HG02981 (cell line): Measurements from ENCODE around the gene CROCC2.

Experiments used
- ATAC-seq: cut with Tn5 transposase; IDR thresholded peaks from one replicate; pipeline ENCODE4 v1.9.1; 2021; ENCODE audit warnings: mild to moderate bottlenecking, moderate library complexity; ENCODE audit not compliant: unreplicated experiment

CROCC2 gene

DNA sequence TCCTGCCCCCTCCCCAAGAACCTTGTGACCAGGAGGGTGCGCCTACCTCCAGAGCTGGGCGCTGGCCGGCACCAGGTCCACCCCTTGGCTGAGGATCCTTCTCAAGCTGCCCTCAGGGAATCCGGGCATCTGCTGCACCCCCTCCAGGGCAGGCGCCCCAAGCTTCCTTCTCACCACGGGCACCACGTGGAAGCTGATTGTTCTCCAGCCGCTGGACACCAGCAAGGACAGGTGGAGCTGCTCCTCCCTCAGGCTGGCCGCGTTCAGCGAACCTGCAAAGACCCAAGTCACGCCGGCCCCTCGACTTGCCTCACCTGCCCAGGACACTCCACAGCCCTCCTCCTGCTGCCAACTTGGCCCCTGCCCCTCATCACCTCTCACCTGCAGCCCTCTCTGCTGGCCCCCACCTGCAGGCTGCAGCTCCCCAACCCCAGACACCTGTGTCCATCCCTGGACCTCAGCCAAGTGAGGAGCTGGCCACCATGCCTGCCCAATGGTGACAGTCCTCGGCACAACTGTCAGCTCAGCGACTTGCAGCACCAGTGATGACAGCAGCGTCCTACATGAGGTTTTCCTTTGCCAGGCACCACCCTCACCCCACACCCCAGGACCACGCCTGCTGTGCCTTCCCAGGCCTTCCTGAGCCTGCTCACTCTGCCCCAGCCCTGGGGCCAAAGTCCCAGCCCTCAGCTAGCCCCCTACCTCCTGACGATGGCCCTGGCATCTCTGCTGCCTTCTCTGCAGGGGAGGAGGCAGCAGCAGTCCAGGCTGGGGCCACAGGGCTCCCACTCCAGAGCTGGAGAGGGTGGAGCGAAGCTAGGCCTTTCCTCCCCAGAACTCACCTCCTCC lies 14.4 kb upstream of the CROCC2 start:
- no peak for ATAC-seq

DNA sequence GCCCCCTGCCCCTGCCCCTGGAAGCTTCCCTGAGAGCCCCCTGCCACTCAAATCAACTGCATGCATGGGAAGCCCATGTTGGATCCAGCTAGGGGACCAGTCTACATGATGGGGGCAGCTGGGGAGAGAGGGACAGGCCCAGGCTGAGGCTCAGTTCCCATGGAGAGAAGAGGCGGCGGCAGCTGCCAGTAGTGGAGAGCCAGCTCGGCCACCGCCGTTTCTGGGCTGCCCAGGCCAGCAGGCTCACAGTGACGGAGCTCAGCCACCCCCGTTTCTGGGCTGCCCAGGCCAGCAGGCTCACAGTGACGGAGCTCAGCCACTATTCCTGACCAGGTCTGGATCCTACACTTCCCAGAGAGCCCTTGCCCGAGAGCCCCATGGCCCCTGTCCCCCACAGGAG lies 13.8 kb upstream of the CROCC2 start:
- no peak for ATAC-seq

DNA sequence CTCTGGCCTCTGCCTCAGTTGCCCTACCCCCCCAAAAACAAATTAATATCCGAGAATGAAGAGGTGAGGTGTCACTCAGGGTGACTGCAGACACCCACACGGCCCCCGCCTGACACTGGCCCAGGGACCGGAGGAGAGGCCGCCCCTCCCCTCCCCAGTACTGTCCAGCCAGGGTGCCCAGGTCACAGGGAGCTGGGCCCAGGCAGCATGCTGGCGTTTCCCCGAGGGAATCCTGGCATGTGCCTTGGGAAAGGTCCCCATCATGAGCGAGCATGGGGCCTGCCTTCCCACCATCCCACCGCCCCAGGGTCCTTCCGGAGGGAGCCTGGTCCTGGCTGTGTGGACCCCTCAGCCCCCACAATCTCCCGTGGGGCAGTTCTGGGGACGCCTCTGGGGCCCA lies 13.2 kb upstream of the CROCC2 start:
- ATAC-seq = no peak

DNA sequence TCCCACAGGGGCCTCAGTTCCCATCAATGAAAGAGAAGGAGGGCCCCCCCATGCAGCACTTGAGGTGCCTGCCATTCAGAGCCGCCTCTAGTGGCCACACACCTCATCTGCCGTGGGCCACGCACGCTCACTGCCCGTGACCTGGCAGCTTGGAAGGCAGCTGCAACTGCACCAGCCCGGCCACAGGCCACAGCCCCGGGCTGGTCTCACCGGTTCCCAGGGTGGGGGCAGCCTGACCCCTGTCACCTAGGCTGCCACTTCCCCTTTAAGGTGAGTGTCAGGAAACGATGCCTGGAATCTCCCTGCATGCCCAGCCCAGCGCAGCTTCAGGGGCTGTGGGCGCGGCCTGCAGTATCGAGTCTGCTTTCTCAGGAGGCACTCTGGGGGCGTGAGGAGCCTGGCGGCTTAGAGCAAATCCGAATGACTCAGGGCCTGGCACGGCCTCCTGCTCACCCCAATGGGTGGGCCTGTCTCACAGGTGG lies 12.7 kb upstream of the CROCC2 start:
- no peak for ATAC-seq

DNA sequence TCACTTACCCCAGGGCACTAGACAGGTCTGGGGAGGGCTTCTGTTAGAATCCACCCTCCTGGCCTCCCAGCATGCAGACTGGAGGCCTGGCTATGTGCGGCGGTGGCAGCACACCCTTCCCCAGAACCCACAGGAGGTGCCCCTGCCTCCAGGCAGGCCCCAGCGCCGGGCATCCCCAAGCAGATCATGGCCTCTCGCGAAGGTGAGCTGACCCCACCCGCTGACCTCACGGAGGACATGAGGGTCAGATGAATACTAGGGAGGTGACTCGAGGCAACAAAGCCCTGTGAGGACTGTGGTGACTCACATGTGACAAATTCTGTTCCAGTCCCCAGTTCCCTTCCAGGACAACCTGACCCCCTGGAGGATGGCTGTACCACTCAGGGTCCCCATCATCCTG lies 12.1 kb upstream of the CROCC2 start:
- no peak for ATAC-seq

DNA sequence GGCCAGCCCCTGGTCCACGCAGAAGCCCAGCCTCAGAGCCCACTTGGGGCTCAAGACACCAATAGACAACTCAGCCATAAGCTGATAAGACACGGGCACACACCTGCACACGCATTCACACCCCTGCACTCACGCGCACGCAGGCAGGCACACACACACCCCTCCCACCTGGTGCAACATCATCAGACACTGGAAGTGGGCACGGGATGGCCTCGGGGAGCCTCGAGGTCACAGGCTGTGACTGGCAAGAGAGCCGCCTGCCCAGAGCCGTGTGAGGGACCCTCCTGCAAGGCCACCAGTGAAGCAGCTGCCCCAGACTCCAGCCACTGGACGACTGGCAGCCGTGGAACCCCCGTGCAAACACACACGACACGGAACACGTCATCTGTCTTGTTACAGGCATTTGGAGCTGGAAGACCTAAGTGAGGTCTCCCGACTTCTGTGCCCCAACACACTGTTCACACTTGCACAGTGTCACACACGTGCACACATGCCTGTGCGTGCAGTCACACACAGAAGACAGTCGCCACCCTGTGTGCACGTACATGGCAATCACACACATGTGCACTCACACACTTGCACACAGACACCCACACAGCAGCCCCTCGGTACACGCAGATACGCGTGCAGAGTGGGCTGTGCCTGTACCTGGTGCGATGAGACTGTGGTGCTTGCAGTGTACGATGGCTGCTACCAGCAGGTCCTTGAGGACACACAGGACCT lies 11.1 kb upstream of the CROCC2 start:
- ATAC-seq = no peak

DNA sequence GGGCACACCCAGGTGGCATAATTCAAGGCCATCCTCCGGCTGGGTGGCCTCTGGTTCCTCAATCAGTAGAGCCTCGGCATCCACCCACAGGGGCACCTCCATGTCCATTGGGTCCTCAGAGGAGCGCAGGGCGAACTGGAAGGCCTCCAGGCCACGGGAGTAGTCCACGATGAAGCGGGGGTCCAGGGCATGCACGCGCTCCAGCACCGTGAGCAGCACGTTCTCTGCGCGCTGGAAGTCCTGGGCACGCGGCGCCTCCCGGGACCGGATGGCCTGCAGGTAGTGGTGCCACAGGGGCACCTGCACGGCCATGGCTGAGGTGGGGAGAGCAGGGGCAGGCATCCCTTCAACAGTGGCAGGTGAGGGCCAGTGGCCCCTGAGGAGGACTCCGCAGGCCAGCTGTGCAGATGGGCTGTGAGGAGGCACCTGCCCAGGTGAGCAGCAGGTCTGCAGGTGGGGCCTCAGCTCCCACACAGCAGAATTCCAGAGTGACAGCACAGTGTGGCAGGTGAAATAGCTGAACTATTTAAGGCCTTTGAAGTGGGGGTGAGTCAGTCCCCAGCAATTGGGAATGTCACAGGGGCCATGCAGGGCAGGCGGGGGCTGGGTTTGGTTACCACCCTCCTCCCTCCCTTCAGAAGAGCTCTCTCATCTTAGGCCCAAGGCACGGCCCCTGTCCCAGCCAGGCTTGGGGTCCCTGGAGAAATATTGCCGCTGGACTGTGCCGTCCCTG lies 10.3 kb upstream of the CROCC2 start, which contains the start of gene MAB21L4:
Gene MAB21L4 (minus strand): TSS at position 501 of the 733 bp plus-strand sequence. CDS start 159 bp downstream, at position 342.
- ATAC-seq = no peak

DNA sequence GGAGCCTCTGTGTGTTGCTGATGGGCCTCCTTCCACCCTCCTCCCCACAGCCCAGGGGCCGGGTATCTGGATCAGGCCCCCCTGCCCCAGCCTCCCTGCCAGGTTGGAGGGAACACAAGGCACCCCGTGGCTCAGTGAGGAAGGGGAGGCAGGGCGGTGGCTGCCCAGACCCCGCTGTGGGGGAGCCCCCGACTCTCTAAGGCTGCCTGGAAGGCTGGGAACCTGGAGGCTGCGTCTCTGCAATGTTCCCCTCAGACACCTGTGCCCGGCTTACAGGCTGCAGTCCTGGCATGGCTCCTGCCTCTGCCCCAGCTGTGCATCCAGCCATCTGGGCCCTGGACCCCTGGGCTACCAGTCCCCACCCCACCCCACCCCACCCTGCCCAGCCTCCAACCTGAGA lies 9.7 kb upstream of the CROCC2 start:
- no peak for ATAC-seq

DNA sequence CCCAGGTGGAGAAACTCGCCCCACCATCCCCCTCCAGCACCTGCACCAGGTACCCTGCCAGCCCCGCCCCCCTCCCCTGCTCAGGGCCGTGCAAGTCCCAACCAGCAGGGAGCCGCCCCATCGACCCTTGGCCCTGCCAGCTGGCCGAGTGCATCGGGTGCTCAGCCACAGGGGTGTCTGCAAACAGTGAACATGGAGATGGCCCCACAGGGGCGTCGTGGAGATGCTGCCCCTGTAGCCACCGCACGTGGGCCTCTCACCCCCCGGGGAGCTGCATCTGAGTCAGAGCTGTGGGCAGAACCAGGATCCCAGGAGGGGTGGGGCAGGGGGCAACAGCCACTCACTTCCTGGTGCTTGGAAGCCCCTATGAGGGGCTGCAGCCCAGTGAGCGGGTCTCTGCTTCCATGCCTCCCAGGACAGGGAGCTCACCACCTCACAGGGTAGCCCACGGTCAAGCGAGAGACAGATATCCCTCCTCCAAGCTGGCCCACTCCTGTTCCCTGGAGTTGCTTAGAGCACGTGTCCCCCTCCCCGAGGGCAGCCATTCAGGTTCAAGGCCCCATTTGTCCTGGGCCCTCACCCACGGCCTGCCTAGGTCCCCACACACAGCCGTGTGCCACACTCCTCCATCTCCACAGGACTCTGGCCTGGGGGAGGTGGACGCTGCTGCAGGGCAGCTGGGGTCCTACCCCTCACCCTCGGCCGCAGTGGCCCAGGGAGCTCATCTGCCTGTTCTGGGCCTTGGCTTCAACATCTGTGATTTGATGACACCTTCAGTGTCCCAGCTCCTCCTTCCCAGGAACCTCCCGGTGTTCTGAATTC lies 9.1 kb upstream of the CROCC2 start:
- ATAC-seq = no peak

DNA sequence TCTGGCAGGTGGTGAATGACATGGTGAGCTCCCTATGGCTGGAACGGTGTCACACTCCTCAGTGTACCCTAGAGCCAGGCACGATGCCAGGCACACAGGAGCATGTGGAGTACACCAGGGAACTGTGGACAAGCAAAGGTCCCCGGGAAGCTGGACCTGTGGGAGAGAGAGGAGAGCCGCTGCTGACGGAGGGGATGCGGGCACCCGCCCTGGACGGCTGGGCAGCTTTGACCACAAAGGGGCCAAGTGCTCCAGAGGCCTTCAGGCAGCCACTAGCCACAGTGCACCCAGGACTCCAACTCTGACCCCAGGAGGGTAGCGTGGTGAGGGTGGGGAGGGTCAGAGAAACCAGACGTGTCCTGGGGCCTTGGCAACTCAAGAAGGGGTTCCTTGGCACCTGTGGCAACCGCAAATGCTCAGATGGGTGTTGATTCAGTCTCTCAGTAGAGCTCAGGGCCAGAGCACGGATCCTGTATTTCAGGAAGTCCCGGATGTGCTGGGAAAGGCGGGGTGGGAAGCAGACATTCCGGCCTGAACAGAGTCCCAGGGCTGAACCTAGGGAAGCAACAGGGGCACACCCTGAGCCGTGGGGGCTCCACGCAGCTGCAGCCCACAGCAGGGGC lies 7.9 kb upstream of the CROCC2 start:
- ATAC-seq = no peak

DNA sequence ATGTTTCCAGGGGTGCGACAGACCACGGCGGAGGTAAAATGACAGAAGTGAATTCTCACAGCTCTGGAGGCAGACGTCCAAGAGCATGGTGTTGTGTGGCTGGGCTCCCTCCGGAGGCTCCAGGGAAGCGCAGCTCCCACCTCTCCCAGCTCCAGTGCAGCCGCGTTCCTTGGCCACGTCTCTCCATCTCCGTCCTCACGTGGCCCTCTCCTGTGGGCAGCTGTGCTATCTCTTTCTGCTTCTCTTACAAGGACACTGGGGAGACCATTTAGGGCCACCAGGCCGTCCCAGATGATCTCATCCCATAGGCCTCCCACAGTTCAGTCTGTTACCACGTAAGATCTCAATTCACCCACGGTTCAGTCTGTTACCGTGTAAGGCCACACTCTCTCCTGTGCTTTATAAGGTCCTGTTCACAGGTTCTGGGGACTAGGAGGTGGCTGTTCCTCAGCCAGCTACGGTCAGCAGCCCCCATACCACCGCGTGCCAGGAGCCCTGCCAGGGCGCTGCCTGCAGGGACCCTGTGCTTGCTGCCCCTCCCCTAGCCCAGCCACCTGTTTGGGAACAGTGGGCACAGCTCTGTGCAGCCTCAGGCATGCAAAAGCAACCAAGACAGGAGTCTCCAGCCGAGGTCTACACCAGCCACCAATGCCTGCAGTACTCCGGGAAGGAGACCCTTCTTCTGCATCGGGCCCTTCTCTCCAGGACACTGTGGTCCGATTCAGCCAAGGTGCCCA lies 7.2 kb upstream of the CROCC2 start:
- no peak for ATAC-seq

DNA sequence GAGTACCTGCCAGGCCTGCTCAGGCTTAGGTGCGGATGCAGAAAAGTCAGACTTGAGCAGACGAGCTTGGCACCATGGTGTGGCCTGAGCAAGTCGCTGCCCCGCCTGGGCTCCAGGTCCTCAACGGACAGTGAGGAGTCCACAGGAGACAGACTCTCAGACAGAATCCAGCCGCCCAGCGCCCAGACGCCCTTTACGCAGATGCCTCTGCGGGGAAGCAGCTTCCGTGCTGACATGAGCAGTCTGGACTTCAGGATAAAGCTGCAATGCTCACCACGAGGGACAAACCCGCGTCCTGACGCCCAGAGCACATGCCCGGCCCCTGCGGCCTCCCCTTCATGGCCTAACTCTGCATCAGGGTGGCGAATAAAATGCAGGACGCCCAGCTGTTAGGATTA lies 6.7 kb upstream of the CROCC2 start:
- ATAC-seq = no peak

DNA sequence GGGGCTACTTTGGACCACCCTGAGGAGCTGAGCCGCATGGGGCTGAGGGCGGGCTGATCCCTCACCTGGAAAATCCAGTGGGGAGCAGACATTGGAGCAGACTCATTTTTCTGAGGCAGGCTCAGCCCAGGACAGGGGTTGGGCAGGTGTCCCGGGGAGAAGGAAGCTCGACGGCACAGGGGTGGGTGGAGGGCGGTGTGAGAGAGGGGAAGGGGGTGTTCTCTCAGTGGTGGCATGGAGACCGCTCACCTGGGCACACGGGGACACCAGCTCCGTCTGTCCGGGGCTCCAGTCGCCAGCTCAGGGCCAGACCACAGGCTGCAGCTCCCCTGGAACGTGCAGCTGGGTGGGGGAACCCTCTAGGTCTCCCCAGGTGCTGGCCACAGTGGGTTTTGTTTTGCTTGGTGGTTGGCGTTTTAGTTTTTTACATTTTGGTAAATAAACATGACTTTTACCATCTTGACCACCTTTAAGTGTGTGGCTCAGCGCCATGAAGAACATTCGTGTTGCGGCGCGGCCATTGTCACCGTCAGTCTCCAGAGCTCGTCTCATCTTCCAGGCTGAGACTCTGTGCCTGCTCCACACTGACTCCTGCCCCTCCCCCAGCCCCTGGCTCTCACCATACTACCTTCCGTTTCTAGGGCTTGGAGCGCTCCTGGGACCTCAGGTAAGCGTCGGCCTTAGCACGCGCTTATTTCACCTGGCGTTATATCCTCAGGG lies 5.8 kb upstream of the CROCC2 start:
- no peak for ATAC-seq

DNA sequence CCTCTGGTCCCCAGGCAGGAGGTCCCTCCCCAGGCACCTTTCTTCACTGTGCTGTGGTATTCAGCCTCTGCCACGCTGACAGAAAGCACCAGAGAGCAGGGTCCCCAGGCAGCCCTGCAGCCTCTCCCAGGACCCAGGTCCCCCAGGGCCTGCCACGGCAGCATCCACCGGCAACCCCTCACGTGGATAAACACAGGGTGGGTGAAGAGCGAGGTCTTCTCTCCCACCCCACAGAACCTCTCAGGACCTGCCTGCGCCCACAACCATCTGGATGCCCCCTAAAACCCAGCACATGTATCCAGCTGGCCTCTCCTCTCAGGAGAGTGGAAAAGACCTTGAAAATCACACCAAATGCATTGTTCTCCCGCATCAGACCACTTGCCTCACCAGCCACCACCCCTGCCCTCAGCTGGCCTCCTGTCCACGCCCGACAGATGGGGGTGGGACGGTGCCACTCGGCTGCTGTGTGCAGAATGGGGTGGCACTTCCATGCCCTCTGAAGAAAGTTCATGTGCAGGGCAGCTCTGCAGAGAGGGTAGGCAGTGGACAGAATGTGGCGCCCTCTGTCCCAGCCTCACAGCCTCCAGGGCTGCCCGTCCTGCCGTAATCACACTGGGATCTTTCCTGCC lies 4.0 kb upstream of the CROCC2 start:
- ATAC-seq = no peak

DNA sequence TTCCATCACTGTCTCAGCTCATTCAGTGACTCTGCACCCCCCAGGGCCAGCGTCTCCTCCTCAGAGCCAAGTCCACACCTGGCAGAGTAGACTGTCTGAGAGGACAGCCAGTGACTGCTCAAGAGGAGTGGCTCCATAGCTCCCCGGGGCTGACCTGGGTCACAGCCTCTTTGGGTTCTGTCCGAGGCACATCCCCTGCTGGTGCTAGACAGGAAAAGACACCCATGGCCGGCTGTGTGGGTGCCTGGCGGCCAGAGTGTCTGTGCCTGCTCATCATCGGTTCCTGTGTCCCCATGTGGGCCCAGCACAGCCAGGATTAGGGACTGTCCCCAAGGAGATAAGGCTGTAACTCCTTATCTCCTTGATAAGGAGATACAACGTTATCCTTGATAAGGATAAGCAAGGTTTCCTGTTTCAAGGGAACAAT lies 3.5 kb upstream of the CROCC2 start:
- ATAC-seq = no peak

DNA sequence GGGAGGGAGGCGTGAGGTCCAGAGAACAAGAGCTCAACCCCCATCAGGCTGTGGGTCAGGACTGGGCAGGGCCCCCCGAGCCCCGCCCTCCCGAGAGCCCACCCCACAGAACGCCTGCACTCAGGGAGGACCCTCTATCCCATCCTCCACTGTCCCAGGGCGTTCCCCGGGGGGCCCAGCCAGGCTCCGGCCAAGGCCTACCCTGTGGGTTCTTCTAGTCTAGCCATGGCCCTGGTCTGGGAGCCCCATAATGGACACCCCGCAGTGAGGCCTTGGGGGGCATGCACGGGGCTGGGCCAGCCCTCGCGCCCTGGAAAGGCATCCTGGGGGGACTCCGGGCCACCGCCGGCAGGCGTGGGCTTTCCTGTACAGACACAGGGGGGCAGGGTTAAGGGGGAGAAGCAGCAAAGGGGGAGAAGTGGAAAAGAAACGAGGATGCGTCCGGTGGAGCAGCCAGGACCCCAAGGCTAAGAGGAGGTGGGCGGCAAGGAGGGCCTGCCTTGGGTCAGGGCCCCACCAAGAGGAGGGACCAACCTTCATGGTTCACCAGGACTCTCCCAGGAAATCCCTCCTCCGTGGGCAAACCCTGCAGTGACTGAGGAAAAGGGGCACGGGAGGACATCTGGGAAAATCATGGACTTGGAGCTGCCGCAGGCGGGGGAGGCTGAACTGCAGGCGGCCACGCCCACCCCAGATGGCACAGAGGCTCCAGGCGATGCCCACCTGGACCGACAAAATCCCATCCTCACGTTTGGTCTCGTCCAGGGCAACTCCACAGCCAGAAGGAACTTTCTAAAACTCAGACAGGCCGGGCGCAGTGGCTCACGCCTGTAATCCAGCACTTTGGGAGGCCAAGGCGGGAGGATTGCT lies 2.7 kb upstream of the CROCC2 start:
- ATAC-seq = no peak
